ENCODE measurements around the gene SDC1.

SDC1 gene

GRCh38 chr2:20213651-20214565 is 11.0 kb downstream of the SDC1 start:
- no peak for DNase-seq

- DNase-seq, result no peak
Measured at GRCh38 chr2:20212871-20213503, 11.9 kb downstream of the SDC1 start.

GRCh38 chr2:20212459-20212870 is 12.5 kb downstream of the SDC1 start:
- no peak for DNase-seq

- no peak for DNase-seq
Measured at GRCh38 chr2:20211860-20212458, 13.0 kb downstream of the SDC1 start.

GRCh38 chr2:20211420-20211819 is 13.5 kb downstream of the SDC1 start:
- no peak for DNase-seq

- DNase-seq, result no peak
Measured at GRCh38 chr2:20210462-20210861, 14.5 kb downstream of the SDC1 start.

GRCh38 chr2:20209373-20210109 is 15.4 kb downstream of the SDC1 start:
- DNase-seq, result no peak

GRCh38 chr2:20208476-20208859 is 16.5 kb downstream of the SDC1 start:
- DNase-seq, result no peak

- DNase-seq, result no peak
Measured at GRCh38 chr2:20207051-20207450, 17.9 kb downstream of the SDC1 start.

GRCh38 chr2:20205915-20206524 is 18.9 kb downstream of the SDC1 start:
- no peak for DNase-seq

GRCh38 chr2:20205069-20205468 is 19.9 kb downstream of the SDC1 start:
- DNase-seq, result no peak

- no peak for DNase-seq
Measured at GRCh38 chr2:20203521-20204225, 21.3 kb downstream of the SDC1 start.

GRCh38 chr2:20203072-20203471 is 21.9 kb downstream of the SDC1 start:
- no peak for DNase-seq

- no peak for DNase-seq
Measured at GRCh38 chr2:20201671-20202070, 23.3 kb downstream of the SDC1 start.

GRCh38 chr2:20200697-20201555 is 24.0 kb downstream of the SDC1 start:
- no peak for DNase-seq

- DNase-seq, result no peak
Measured at GRCh38 chr2:20199633-20200270, 25.2 kb downstream of the SDC1 start.

- no peak for DNase-seq
Measured at GRCh38 chr2:20198796-20199632, 25.9 kb downstream of the SDC1 start.

- DNase-seq, result peak; percentile 9
Measured at GRCh38 chr2:20198001-20198400, 26.9 kb downstream of the SDC1 start.

- no peak for DNase-seq
Measured at GRCh38 chr2:20197192-20197591, 27.7 kb downstream of the SDC1 start.
